ENCODE measurements around the gene OXT. TPM values are rescaled to one million over a fixed set of nuclear protein-coding genes. Genes with fewer than 3 reads are reported as not detected.

Gene OXT
- total RNA-seq, result not detected in 2 replicates

DNA sequence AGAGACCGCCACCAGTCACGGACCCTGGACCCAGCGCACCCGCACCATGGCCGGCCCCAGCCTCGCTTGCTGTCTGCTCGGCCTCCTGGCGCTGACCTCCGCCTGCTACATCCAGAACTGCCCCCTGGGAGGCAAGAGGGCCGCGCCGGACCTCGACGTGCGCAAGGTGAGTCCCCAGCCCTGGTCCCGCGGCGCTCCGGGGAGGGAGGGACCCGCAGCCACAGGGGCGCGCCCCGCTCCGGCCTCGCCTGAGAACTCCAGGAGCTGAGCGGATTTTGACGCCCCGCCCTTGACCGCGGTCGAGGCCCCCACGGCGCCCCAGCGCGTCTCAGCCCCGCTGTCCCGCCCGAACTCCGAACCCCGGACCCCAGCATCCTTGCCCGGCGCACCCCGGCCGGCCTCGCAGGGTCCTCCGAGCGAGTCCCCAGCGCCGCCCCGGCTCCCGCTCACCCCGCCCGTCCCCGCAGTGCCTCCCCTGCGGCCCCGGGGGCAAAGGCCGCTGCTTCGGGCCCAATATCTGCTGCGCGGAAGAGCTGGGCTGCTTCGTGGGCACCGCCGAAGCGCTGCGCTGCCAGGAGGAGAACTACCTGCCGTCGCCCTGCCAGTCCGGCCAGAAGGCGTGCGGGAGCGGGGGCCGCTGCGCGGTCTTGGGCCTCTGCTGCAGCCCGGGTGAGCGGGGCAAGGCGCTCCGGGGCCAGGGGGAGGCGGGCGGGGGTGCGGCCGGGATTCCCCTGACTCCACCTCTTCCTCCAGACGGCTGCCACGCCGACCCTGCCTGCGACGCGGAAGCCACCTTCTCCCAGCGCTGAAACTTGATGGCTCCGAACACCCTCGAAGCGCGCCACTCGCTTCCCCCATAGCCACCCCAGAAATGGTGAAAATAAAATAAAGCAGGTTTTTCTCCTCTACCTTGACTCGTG lies at the start of gene OXT:
TSS of gene OXT (plus strand) at position 11 of the 920 bp plus-strand sequence. CDS start at position 47, 36 bp downstream.

DNA sequence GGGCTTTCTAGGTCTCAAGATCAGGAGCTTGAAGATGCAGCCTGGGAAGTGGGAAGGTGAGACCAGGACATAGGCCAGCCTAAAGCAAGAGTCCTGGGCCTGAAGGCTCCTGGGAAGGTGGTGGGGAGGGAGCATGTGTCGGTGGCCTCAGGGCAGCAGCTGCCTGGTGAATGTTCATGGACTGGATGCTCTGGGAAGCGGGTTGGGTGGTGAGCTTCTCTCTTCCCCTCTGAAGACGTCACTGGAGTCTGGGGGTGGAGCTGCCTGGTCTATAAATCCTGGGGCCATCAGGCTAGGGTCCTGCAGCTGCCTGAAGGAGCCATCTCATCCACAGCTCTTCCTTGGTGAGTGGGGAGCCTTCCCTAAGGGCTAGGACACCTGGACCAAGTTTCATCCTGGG lies 28.1 kb upstream of the OXT start, which contains the start of gene GNRH2:
TSS of gene GNRH2 (plus strand) at position 301 of the 400 bp plus-strand sequence. CDS start 793 bp downstream, outside the sequence.

DNA sequence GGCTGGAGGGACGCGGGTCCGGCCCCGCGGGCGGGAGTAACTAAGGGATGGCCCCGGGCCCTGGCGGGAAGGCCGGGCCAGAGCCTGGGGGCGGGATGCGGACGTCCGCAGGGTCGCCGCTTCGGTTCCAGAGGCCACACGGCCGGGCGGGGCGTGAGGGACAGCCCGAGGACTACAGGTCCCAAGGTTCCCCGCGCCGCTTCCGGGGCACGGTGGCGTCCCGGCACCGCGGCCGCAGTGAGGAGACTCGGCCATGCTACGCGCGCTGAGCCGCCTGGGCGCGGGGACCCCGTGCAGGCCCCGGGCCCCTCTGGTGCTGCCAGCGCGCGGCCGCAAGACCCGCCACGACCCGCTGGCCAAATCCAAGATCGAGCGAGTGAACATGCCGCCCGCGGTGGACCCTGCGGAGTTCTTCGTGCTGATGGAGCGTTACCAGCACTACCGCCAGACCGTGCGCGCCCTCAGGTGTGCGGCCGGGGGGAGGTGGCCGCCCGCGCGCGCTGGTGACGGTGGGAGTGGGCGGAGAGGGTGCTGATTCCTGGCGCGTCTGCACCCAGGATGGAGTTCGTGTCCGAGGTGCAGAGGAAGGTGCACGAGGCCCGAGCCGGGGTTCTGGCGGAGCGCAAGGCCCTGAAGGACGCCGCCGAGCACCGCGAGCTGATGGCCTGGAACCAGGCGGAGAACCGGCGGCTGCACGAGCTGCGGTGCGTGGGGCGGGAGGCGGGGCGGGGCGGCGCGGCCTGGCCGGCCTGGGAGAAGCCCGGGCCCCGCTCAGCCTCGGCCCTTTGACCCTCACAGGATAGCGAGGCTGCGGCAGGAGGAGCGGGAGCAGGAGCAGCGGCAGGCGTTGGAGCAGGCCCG lies 25.4 kb upstream of the OXT start, which contains the start of gene MRPS26:
TSS of gene MRPS26 (plus strand) at position 237 of the 861 bp plus-strand sequence. CDS start at position 254, 17 bp downstream.

DNA sequence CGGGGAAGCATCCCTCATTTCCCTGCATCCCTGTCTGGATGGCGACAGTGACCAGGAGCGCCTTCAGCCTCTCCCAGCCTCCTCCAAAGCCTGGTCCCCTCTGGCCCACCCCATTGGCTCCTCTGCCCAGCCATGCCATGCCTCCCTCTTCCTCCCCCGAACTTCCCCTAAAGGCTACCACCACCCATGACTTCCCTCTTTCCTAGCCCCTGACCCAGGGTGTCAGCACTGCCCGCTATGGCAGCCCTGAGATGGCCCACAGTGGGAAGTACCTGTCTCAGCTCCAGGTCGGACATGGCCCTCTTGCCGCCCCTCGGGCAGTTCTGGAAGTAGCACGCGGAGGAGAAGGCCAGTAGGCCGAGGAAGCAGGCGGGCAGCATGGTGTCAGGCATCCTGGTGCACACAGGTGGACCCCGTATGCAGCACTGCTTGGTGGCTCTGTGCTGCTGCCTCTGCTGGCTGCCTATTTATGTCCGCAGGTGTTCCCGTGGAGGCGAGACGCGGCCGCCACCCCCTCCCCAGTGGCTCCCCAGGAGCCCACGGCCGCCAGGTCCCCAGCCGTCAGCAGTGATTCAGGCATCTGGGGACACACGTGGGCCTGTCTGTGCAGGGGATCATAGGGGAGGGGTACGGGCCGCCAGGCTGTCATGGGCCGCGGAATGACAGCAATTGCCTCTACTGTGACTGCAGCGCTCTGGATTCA lies 13.0 kb downstream of the OXT start, which contains the start of gene AVP:
TSS of gene AVP (minus strand) at position 442 of the 703 bp plus-strand sequence. CDS start at position 392, 50 bp downstream.

Other genes with a start within 250 kb of the OXT start
- gene PCED1A, start 231.0 kb upstream of the OXT start, total RNA-seq, result 15.2 and 19.1 TPM in 2 replicates
- gene VPS16, start 230.9 kb upstream of the OXT start, total RNA-seq, result 24.8 and 29.0 TPM in 2 replicates
- 55.6 and 56.3 TPM in 2 replicates for gene PTPRA, start 198.1 kb upstream of the OXT start, total RNA-seq
- gene GNRH2, start 28.0 kb upstream of the OXT start, total RNA-seq, result 0.22 TPM in 1 of 2 replicates, not detected in the other
- 15.8 and 24.3 TPM in 2 replicates for gene MRPS26, start 25.6 kb upstream of the OXT start, total RNA-seq
- gene AVP, start 13.1 kb downstream of the OXT start, total RNA-seq, result not detected in 2 replicates
- gene FASTKD5, start 88.2 kb downstream of the OXT start, total RNA-seq, result 12.8 and 19.0 TPM in 2 replicates
- gene UBOX5, start 88.2 kb downstream of the OXT start, total RNA-seq, result 3.5 and 4.0 TPM in 2 replicates
- gene LZTS3, start 101.9 kb downstream of the OXT start, total RNA-seq, result 1.7 and 2.9 TPM in 2 replicates
- gene DDRGK1, start 133.1 kb downstream of the OXT start, total RNA-seq, result 28.1 and 28.5 TPM in 2 replicates
- gene ITPA, start 137.9 kb downstream of the OXT start, total RNA-seq, result 19.8 and 26.9 TPM in 2 replicates
- gene SLC4A11, start 167.6 kb downstream of the OXT start, total RNA-seq, result 0.54 and 1.2 TPM in 2 replicates

All from articular chondrocyte of knee joint (primary cell).